Measurements from ENCODE around the gene CIRBP.

CIRBP gene

DNA sequence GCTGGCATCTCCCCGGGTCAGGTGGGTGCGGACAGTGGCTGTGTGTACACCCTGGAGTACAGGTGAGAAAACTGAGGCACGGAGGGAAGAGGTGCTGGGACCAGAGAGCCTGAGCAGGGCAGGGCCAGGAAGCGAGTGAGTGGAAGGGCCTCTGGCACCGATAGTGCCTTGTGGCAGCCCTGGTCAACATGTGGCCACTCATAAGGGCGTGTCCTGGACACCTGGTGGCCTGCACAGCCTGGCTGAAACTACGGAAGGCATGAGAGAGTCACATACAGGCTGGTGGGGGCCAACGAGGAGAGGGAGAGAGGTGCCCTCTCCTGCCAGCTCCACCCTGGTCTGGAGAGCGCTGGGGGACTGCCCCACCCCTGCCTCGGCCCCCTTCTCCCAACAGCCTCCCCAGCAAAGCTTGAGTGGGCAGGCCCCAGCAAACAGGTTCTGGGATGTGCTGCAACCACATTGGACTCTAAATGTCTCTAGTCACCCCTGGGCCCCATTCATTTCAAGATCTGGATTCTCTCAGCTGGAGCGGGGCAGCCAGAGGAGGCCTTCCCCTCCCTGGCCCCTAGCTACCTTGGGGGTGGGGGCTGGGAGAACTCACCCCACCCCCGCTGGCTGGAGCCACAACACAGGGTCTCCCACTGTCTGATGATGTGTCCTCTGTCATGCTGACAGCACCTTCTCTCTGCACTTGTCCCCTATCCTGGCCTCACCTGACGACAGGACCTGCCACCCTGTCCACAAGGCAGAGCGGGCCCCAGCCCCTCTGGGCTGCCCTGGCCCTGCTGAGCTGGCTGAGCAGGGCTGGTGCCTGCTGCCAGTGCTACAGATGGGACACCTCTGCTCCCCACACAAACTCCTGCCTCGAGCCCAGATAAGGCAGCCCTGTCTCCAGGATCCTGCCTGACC lies 37.1 kb upstream of the CIRBP start:
- Histone ChIP-seq H3K9me3 (ENCODE audit: control insufficient read depth in 2 of 2, low read length in 2 of 2) (no peaks in the 10 kb centered on the region), H3K9ac (ENCODE audit: low read depth in 1 of 2, low read length in 2 of 2) (no peak overlapping the region), H3K36me3 (ENCODE audit: control insufficient read depth in 2 of 2, insufficient read depth in 2 of 2, low read length in 2 of 2) (no peaks in the 10 kb centered on the region), H3K27ac (ENCODE audit: low read depth in 2 of 2, low read length in 2 of 2) (no peak overlapping the region), H3K4me3 (ENCODE audit: low read length in 2 of 2) (no peak overlapping the region), H3K4me1 (ENCODE audit: control insufficient read depth in 2 of 2, insufficient read depth in 2 of 2, low read length in 2 of 2) (peaks cover 9 to 14% of the 10 kb centered on the region in 2 donors), H3K27me3 (ENCODE audit: control insufficient read depth in 2 of 2, insufficient read depth in 2 of 2, low read length in 2 of 2) (peaks cover 0 to 27% of the 10 kb centered on the region in 2 donors)

DNA sequence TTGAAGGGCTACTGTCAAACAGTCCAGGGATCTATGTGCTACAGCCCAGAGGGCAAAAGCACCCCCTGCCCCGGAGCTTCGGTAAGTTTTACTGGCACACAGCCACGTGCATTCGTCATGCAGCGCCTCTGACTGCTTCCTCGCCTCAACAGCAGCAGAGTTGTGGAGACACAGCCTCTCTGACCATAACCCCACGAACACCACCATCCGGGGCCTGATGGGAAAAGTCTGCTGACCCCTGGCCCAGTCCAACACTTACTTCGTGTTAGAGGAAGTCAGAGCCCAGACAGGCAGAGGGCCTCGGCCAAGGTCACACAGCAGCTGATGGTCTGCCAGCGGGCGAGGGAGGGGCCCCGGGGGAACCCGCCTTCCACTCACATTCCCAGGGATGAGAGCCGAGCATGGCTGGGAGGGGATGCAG lies 36.5 kb upstream of the CIRBP start:
- no peaks in the 10 kb centered on the region for H3K36me3 ChIP-seq (ENCODE audit: control insufficient read depth in 2 of 2, insufficient read depth in 2 of 2, low read length in 2 of 2)
- H3K27me3 ChIP-seq (ENCODE audit: control insufficient read depth in 2 of 2, insufficient read depth in 2 of 2, low read length in 2 of 2) = peaks cover 0 to 31% of the 10 kb centered on the region in 2 donors
- H3K27ac ChIP-seq (ENCODE audit: low read depth in 2 of 2, low read length in 2 of 2) = no peak overlapping the region
- peak overlapping the region in 1 of 2 donors; percentile 38 for H3K9ac ChIP-seq (ENCODE audit: low read depth in 1 of 2, low read length in 2 of 2)
- H3K4me3 ChIP-seq (ENCODE audit: low read length in 2 of 2) = no peak overlapping the region
- H3K9me3 ChIP-seq (ENCODE audit: control insufficient read depth in 2 of 2, low read length in 2 of 2) = no peaks in the 10 kb centered on the region
- H3K4me1 ChIP-seq (ENCODE audit: control insufficient read depth in 2 of 2, insufficient read depth in 2 of 2, low read length in 2 of 2) = peaks cover 12 to 17% of the 10 kb centered on the region in 2 donors

DNA sequence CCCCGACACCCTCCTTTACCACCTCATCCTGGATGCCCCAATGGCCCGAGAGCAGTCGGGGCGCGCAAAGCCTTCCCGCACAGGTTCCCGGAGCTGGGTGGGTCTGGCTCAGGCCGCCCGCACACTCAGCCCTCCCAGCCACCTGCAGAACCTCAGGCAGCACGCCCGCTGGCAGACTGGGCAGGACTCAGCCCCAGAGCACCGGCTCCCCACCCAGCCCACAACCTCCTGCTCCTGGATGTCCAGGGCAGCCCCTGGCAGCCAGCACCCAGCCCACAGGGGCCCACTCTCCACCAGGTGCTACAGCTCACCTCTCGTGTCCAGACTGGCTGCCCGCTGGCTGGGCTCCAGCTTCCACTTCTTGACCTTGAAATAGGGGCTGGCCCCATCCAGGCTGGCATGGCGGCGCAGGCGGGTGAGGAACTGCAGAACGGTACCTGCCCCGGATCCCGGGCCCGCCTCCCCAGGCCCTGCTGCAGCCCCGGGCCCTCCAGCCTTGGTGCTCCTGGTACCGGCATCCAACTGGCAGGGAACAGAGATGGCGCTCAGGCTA lies 35.9 kb upstream of the CIRBP start:
- no peaks in the 10 kb centered on the region for H3K9me3 ChIP-seq (ENCODE audit: control insufficient read depth in 2 of 2, low read length in 2 of 2)
- peak overlapping the region in 1 of 2 donors; percentile 38 for H3K9ac ChIP-seq (ENCODE audit: low read depth in 1 of 2, low read length in 2 of 2)
- no peaks in the 10 kb centered on the region for H3K36me3 ChIP-seq (ENCODE audit: control insufficient read depth in 2 of 2, insufficient read depth in 2 of 2, low read length in 2 of 2)
- no peak overlapping the region for H3K4me3 ChIP-seq (ENCODE audit: low read length in 2 of 2)
- peaks cover 12 to 18% of the 10 kb centered on the region in 2 donors for H3K4me1 ChIP-seq (ENCODE audit: control insufficient read depth in 2 of 2, insufficient read depth in 2 of 2, low read length in 2 of 2)
- H3K27ac ChIP-seq (ENCODE audit: low read depth in 2 of 2, low read length in 2 of 2) = no peak overlapping the region
- peaks cover 0 to 31% of the 10 kb centered on the region in 2 donors for H3K27me3 ChIP-seq (ENCODE audit: control insufficient read depth in 2 of 2, insufficient read depth in 2 of 2, low read length in 2 of 2)

DNA sequence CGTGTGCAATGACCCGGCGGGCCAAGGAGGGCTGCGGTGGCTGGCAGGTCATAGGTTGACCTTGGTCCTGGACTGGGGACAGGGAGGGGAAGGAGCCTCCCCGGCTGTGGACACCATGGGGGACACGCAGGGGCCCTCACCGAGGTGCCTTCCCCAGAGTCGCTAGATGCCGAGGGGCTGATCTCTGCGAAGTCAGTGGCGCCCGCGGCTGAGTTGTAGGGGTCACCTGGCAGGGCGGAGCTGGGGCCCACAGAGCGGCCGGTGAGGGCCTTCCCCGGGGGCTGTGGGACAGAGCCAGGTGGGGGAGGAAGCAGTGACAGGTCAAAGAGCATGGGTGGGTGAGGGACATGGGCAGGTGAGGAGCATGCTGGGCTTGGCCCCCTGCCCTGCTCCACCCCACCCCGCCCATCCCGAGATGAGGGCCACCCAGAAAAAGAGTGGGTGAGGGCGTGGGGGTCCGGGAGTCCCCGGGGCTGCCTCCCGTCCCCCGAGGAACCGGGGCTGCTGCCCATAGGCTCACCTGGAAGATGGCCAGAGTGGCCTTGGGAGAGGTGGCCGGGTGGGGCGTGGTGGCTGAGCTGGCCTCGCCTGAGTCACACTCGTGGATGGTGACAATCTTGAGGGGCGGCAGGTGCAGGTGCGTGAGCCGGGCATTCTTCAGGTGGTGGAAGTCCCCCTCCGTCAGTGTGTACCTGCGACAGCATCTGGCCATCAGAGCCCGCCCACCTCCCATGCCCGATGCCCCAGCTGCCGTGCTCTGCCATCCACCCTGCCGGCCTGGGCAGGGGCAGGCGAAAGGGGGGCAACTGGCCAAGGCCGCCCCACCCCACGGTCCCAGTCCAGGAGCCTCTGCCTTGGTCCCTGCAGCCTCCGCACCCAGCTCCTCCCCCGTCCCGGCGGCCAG lies 34.8 kb upstream of the CIRBP start:
- Histone ChIP-seq H3K27ac (ENCODE audit: low read depth in 2 of 2, low read length in 2 of 2) (no peak overlapping the region), H3K4me1 (ENCODE audit: control insufficient read depth in 2 of 2, insufficient read depth in 2 of 2, low read length in 2 of 2) (peaks cover 12 to 20% of the 10 kb centered on the region in 2 donors)

DNA sequence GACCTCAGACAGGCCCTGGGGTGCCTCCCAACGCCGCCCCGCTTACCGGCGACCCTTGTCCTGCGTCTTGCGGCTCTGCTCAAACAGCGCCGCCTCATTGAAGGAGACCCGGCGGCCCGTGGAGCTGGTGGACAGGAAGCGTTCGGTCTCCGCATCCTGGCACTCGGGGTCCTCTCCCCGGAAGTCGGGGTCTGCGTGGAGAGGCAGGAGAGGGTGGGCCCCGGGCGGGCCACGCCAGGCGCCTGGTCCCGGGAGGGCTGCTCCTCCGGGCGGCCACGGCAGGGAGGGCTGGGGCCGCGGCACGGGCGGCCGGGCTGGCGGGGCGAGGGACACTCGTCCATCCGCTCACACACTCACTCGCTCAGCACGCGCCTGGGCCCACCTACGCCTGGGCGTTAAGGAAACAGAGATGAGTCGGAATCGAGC lies 34.2 kb upstream of the CIRBP start:
- Histone ChIP-seq H3K36me3 (ENCODE audit: control insufficient read depth in 2 of 2, insufficient read depth in 2 of 2, low read length in 2 of 2) (no peaks in the 10 kb centered on the region), H3K9me3 (ENCODE audit: control insufficient read depth in 2 of 2, low read length in 2 of 2) (no peaks in the 10 kb centered on the region), H3K4me3 (ENCODE audit: low read length in 2 of 2) (no peak overlapping the region), H3K4me1 (ENCODE audit: control insufficient read depth in 2 of 2, insufficient read depth in 2 of 2, low read length in 2 of 2) (peaks cover 15 to 20% of the 10 kb centered on the region in 2 donors), H3K9ac (ENCODE audit: low read depth in 1 of 2, low read length in 2 of 2) (no peak overlapping the region), H3K27ac (ENCODE audit: low read depth in 2 of 2, low read length in 2 of 2) (no peak overlapping the region), H3K27me3 (ENCODE audit: control insufficient read depth in 2 of 2, insufficient read depth in 2 of 2, low read length in 2 of 2) (peaks cover 3 to 36% of the 10 kb centered on the region in 2 donors)

More for the DNA sequence above, 34.8 kb upstream of the CIRBP start:
- Histone ChIP-seq H3K9me3 (ENCODE audit: control insufficient read depth in 2 of 2, low read length in 2 of 2) (no peaks in the 10 kb centered on the region), H3K4me3 (ENCODE audit: low read length in 2 of 2) (no peak overlapping the region), H3K27me3 (ENCODE audit: control insufficient read depth in 2 of 2, insufficient read depth in 2 of 2, low read length in 2 of 2) (peaks cover 3 to 36% of the 10 kb centered on the region in 2 donors), H3K36me3 (ENCODE audit: control insufficient read depth in 2 of 2, insufficient read depth in 2 of 2, low read length in 2 of 2) (no peaks in the 10 kb centered on the region), H3K9ac (ENCODE audit: low read depth in 1 of 2, low read length in 2 of 2) (no peak overlapping the region)

DNA sequence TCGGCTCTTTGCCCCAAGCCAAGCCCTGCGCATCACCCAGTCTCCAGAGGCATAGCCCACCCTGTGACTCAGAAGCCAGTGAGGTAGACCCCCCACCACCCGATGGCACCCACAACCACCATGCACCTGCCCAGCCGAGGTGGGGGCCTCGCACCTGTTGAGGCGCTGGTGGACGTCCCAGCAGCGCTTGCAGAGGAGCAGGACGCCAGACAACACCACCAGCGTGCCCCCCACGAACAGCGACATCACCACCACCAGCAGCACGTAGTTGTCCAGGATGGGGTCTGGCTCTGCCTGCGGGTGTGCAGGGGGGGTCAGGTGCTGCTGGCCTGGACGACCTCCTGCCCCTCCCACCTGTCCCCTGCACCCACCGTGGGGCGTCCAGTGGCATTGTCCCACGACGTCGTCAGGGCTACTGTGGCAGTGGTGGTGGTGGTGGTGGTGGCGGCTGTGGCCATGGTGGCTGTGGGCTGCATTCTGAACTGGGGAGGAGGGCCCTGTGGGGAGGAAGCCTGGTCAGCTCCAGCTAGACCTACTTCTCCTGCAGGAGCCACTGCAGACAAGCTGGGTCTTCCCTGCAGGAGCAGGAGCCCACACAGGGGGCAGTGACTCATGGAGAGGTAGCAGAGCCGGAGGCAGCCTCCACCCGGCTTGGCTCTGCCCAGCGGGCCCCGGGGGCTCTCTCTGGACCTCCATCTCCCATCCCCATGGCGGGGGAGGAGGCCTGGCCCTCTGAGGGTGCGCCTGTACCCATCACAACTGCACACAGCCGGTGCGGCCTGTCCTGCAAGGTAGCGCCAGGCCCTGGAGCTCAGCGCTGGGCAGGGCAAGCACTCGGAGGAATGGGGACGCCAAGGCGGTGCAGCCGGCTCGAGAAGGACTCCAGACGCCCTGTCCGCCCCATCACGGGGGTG lies 33.2 kb upstream of the CIRBP start:
- Histone ChIP-seq H3K9ac (ENCODE audit: low read depth in 1 of 2, low read length in 2 of 2) (no peak overlapping the region), H3K4me3 (ENCODE audit: low read length in 2 of 2) (no peak overlapping the region), H3K9me3 (ENCODE audit: control insufficient read depth in 2 of 2, low read length in 2 of 2) (no peaks in the 10 kb centered on the region), H3K27ac (ENCODE audit: low read depth in 2 of 2, low read length in 2 of 2) (no peak overlapping the region), H3K36me3 (ENCODE audit: control insufficient read depth in 2 of 2, insufficient read depth in 2 of 2, low read length in 2 of 2) (no peaks in the 10 kb centered on the region), H3K27me3 (ENCODE audit: control insufficient read depth in 2 of 2, insufficient read depth in 2 of 2, low read length in 2 of 2) (peaks cover 3 to 36% of the 10 kb centered on the region in 2 donors), H3K4me1 (ENCODE audit: control insufficient read depth in 2 of 2, insufficient read depth in 2 of 2, low read length in 2 of 2) (peaks cover 21 to 28% of the 10 kb centered on the region in 2 donors)

DNA sequence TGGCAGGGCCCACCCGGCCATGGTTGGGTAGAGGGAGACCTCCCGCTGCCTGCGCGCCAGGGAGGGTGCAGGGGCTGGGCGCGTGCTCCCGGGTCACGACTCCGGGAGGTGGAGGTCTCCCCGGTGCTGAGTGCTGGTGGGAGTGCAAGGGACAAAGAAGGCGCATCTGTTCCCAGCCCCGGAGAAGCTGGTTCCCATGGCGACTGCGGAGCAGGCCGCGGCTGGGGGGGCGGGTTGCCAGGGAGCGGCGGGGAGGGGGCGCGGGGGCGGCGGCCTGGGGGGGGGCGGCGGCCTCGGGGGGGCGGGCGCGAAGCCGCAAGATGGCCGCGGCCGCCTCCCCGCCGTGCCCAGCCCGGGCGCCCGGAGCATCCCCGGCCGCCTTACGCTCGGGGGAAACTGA lies 32.6 kb upstream of the CIRBP start:
- Histone ChIP-seq H3K4me1 (ENCODE audit: control insufficient read depth in 2 of 2, insufficient read depth in 2 of 2, low read length in 2 of 2) (peaks cover 26 to 33% of the 10 kb centered on the region in 2 donors), H3K27ac (ENCODE audit: low read depth in 2 of 2, low read length in 2 of 2) (no peak overlapping the region)

DNA sequence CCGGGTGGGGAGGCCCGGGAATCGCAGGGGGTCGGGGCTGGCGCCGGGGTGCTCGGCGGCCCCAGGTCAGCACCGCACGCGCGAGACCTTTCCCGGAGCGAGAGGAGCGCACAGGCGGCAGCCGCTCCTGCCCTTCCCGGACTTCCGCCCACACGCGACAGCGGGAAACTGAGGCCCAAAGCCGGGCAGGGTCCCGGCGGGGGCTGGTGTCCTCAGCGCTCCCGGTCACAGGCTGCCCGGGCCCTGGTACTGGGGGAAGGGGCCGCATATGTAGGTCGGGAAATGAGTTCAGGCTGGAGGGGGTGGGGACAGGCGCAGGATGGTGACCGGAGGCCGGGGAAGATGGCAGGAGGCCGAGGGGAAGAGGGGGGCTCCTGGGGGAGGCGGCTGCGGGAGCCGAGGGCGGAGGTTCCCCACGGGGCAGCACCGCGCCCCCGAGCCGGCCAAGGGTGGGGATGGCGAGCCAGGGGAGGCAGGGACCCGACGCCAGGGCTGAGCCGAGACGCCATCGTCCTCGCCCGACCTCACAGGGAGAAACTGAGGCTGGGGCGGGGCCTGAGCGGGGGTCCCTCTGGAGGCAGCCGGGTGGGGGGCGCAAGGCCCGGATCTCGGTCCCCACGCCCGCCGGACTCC lies 32.0 kb upstream of the CIRBP start:
- H3K4me1 ChIP-seq (ENCODE audit: control insufficient read depth in 2 of 2, insufficient read depth in 2 of 2, low read length in 2 of 2) = peaks cover 28 to 35% of the 10 kb centered on the region in 2 donors
- no peaks in the 10 kb centered on the region for H3K36me3 ChIP-seq (ENCODE audit: control insufficient read depth in 2 of 2, insufficient read depth in 2 of 2, low read length in 2 of 2)
- H3K4me3 ChIP-seq (ENCODE audit: low read length in 2 of 2) = peak overlapping the region; percentile 31 to 35
- no peak overlapping the region for H3K9ac ChIP-seq (ENCODE audit: low read depth in 1 of 2, low read length in 2 of 2)
- H3K27ac ChIP-seq (ENCODE audit: low read depth in 2 of 2, low read length in 2 of 2) = no peak overlapping the region
- no peaks in the 10 kb centered on the region for H3K9me3 ChIP-seq (ENCODE audit: control insufficient read depth in 2 of 2, low read length in 2 of 2)
- peaks cover 3 to 36% of the 10 kb centered on the region in 2 donors for H3K27me3 ChIP-seq (ENCODE audit: control insufficient read depth in 2 of 2, insufficient read depth in 2 of 2, low read length in 2 of 2)

More for the DNA sequence above, 32.6 kb upstream of the CIRBP start:
- peaks cover 3 to 36% of the 10 kb centered on the region in 2 donors for H3K27me3 ChIP-seq (ENCODE audit: control insufficient read depth in 2 of 2, insufficient read depth in 2 of 2, low read length in 2 of 2)
- no peaks in the 10 kb centered on the region for H3K9me3 ChIP-seq (ENCODE audit: control insufficient read depth in 2 of 2, low read length in 2 of 2)
- H3K4me3 ChIP-seq (ENCODE audit: low read length in 2 of 2) = peak overlapping the region in 1 of 2 donors; percentile 35
- no peaks in the 10 kb centered on the region for H3K36me3 ChIP-seq (ENCODE audit: control insufficient read depth in 2 of 2, insufficient read depth in 2 of 2, low read length in 2 of 2)
- H3K9ac ChIP-seq (ENCODE audit: low read depth in 1 of 2, low read length in 2 of 2) = no peak overlapping the region
